ENCODE results near the gene RBM15. TPM values are rescaled to one million over a fixed set of nuclear protein-coding genes. Genes with fewer than 3 reads are reported as not detected.

The RBM15 gene
- total RNA-seq, 1 experiment from 2014 or later = 35.9 TPM

GRCh38 chr1:110308247-110308646 is 30.9 kb upstream of the RBM15 start:
- ChIA-PET CTCF (interaction anchor here (0.6 to 28.9 kb wide), 7 partner anchors 14 to 1627 kb away, joined by 3 to 1128 read pairs (median 3); partner anchors contain the start of gene KCNC4), POLR2A (interaction anchor here (0.7 to 1.0 kb wide), 2 partner anchors 96 to 651 kb away, joined by 3 read pairs; no protein-coding TSS in a partner anchor)
- H3K4me1 Mint-ChIP-seq (ENCODE audit: insufficient read depth, unreplicated experiment) = peaks cover 6% of the 10 kb centered on the region
- TF ChIP-seq, protein P1, sequence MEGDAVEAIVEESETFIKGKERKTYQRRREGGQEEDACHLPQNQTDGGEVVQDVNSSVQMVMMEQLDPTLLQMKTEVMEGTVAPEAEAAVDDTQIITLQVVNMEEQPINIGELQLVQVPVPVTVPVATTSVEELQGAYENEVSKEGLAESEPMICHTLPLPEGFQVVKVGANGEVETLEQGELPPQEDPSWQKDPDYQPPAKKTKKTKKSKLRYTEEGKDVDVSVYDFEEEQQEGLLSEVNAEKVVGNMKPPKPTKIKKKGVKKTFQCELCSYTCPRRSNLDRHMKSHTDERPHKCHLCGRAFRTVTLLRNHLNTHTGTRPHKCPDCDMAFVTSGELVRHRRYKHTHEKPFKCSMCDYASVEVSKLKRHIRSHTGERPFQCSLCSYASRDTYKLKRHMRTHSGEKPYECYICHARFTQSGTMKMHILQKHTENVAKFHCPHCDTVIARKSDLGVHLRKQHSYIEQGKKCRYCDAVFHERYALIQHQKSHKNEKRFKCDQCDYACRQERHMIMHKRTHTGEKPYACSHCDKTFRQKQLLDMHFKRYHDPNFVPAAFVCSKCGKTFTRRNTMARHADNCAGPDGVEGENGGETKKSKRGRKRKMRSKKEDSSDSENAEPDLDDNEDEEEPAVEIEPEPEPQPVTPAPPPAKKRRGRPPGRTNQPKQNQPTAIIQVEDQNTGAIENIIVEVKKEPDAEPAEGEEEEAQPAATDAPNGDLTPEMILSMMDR (IDR thresholded peaks at IDR 0.05; ENCODE audit: unreplicated experiment) = no peak
- intact Hi-C loops (cut with micrococcal nuclease) = loop anchor here (5.0 kb wide), 1 partner anchor 36 kb away; no protein-coding TSS in a partner anchor
- H3K4me3 Mint-ChIP-seq (ENCODE audit: unreplicated experiment) = no peak overlapping the region
- H3K27me3 Mint-ChIP-seq (ENCODE audit: insufficient read depth, unreplicated experiment) = peaks cover under 1% of the 10 kb centered on the region
- BruUV-seq (replicated peaks) = no TSS peak
- H3K27ac Mint-ChIP-seq (ENCODE audit: low read depth, unreplicated experiment) = no peak overlapping the region
- no peaks in the 10 kb centered on the region for H3K9me3 Mint-ChIP-seq (ENCODE audit: unreplicated experiment)
- no peak for DNase-seq (ENCODE audit: unreplicated experiment)
- H3K36me3 Mint-ChIP-seq (ENCODE audit: insufficient read depth, unreplicated experiment) = no peaks in the 10 kb centered on the region

DNA sequence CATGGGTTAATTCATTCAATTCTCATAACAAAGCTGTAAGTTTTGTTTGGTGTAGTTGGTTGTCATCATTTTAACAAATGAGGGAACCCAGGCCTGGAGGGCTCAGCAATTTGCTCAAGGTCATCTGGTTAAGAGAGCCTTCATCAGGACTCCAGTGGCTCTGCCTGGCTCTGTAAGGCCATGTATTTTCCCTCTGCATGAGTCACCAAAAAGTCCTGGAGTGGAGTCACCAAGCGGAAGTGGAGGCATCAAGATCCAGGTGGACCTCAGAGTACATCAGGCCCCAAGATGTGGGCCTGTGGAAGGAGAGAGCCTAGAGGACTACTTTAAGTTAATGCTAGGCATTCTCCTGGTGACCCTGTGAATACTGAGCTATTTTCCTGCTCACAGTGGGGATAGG is 30.0 kb upstream of the RBM15 start:
- TF ChIP-seq, protein P1 (IDR thresholded peaks at IDR 0.05; ENCODE audit: unreplicated experiment) = no peak
- ChIA-PET CTCF (interaction anchor here (0.5 to 28.9 kb wide), 8 partner anchors 9 to 629 kb away, joined by 3 to 1128 read pairs (median 4); partner anchors contain the start of gene KCNC4), POLR2A (interaction anchor here (0.9 to 1.0 kb wide), 3 partner anchors 97 to 108 kb away, joined by 3 to 6 read pairs (median 3); no protein-coding TSS in a partner anchor)
- Mint-ChIP-seq H3K4me1 (ENCODE audit: insufficient read depth, unreplicated experiment) (peaks cover 6% of the 10 kb centered on the region), H3K9me3 (ENCODE audit: unreplicated experiment) (no peaks in the 10 kb centered on the region), H3K27me3 (ENCODE audit: insufficient read depth, unreplicated experiment) (no peaks in the 10 kb centered on the region), H3K4me3 (ENCODE audit: unreplicated experiment) (no peak overlapping the region), H3K27ac (ENCODE audit: low read depth, unreplicated experiment) (no peak overlapping the region), H3K36me3 (ENCODE audit: insufficient read depth, unreplicated experiment) (no peaks in the 10 kb centered on the region)
- no TSS peak for BruUV-seq (replicated peaks)
- intact Hi-C loops (cut with micrococcal nuclease) = loop anchor here (5.0 kb wide), 1 partner anchor 37 kb away; no protein-coding TSS in a partner anchor
- DNase-seq (ENCODE audit: unreplicated experiment) = no peak

- no TSS peak for BruUV-seq (replicated peaks)
- TF ChIP-seq, protein P1 (IDR thresholded peaks at IDR 0.05; ENCODE audit: unreplicated experiment) = no peak
Measured at GRCh38 chr1:110309767-110310166, 29.4 kb upstream of the RBM15 start.

GRCh38 chr1:110310300-110310699 is 28.9 kb upstream of the RBM15 start:
- ChIA-PET CTCF (interaction anchor here (0.6 to 28.9 kb wide), 12 partner anchors 8 to 185 kb away, joined by 3 to 1128 read pairs (median 3); partner anchors contain the start of gene KCNC4), POLR2A (interaction anchor here (0.6 to 1.0 kb wide), 4 partner anchors 86 to 109 kb away, joined by 3 to 4 read pairs (median 3); no protein-coding TSS in a partner anchor)
- no peaks in the 10 kb centered on the region for H3K36me3 Mint-ChIP-seq (ENCODE audit: insufficient read depth, unreplicated experiment)
- no peak overlapping the region for H3K4me3 Mint-ChIP-seq (ENCODE audit: unreplicated experiment)
- no peaks in the 10 kb centered on the region for H3K27me3 Mint-ChIP-seq (ENCODE audit: insufficient read depth, unreplicated experiment)
- intact Hi-C loops (cut with micrococcal nuclease) = no loop called here
- H3K4me1 Mint-ChIP-seq (ENCODE audit: insufficient read depth, unreplicated experiment) = peaks cover 6% of the 10 kb centered on the region
- no peaks in the 10 kb centered on the region for H3K9me3 Mint-ChIP-seq (ENCODE audit: unreplicated experiment)
- no TSS peak for BruUV-seq (replicated peaks)
- no peak overlapping the region for H3K27ac Mint-ChIP-seq (ENCODE audit: low read depth, unreplicated experiment)
- TF ChIP-seq, protein P1 (IDR thresholded peaks at IDR 0.05; ENCODE audit: unreplicated experiment) = no peak
- DNase-seq (ENCODE audit: unreplicated experiment) = no peak

More at GRCh38 chr1:110309767-110310166, 29.4 kb upstream of the RBM15 start:
- H3K27ac Mint-ChIP-seq (ENCODE audit: low read depth, unreplicated experiment) = no peak overlapping the region
- H3K36me3 Mint-ChIP-seq (ENCODE audit: insufficient read depth, unreplicated experiment) = no peaks in the 10 kb centered on the region
- DNase-seq (ENCODE audit: unreplicated experiment) = no peak
- no peaks in the 10 kb centered on the region for H3K27me3 Mint-ChIP-seq (ENCODE audit: insufficient read depth, unreplicated experiment)
- CTCF ChIA-PET = interaction anchor here (0.5 to 28.9 kb wide), 12 partner anchors 8 to 629 kb away, joined by 3 to 1128 read pairs (median 4); partner anchors contain the start of gene KCNC4
- peaks cover 6% of the 10 kb centered on the region for H3K4me1 Mint-ChIP-seq (ENCODE audit: insufficient read depth, unreplicated experiment)
- POLR2A ChIA-PET = interaction anchor here (0.8 to 1.0 kb wide), 4 partner anchors 85 to 109 kb away, joined by 3 to 6 read pairs (median 3); no protein-coding TSS in a partner anchor
- intact Hi-C loops (cut with micrococcal nuclease) = loop anchor here (5.0 kb wide), 1 partner anchor 37 kb away; no protein-coding TSS in a partner anchor
- H3K4me3 Mint-ChIP-seq (ENCODE audit: unreplicated experiment) = no peak overlapping the region
- H3K9me3 Mint-ChIP-seq (ENCODE audit: unreplicated experiment) = no peaks in the 10 kb centered on the region
